Measurements from ENCODE around the gene GLCE. TPM values are rescaled to one million over a fixed set of nuclear protein-coding genes. Genes with fewer than 3 reads are reported as not detected.
"Not testable (repeated sequence)": the region's sequence is repeated elsewhere in the genome, so short reads cannot be mapped to it uniquely, and the experiment has no call there.

Gene GLCE
- total RNA-seq, 4 donors from 2014 or later: 5.9 to 18.8 (median 10.2) TPM

GRCh38 chr15:69298354-69298696 lies 137.9 kb downstream of the GLCE start:
- WGBS, 2 donors (ENCODE audit: low coverage in 1 of 2): 41% methylated on average over 3 of the region's 15 CpGs; no CpG with 5 or more reads in 1 of the 2 donors
- Histone ChIP-seq H3K27ac (no peak overlapping the region), H3K27me3 (peaks cover 74% of the 10 kb centered on the region), H3K36me3 (no peaks in the 10 kb centered on the region), H3K4me3 (peak overlapping the region in 1 of 2 donors; percentile 57), H3K9me3 (no peaks in the 10 kb centered on the region), H3K4me1 (peaks cover 0 to 13% (median 7%) of the 10 kb centered on the region in 3 donors)
- TF ChIP-seq POLR2AphosphoS5 (IDR thresholded peaks at IDR 0.05) (no peak), POLR2A (IDR thresholded peaks at IDR 0.05) (no peak), CTCF (IDR thresholded peaks at IDR 0.05) (no peak), EP300 (IDR thresholded peaks at IDR 0.05) (no peak)
- no peak for ATAC-seq

- H3K4me1 ChIP-seq: peaks cover 0 to 13% (median 7%) of the 10 kb centered on the region in 3 donors
- no peaks in the 10 kb centered on the region for H3K36me3 ChIP-seq
- H3K4me3 ChIP-seq: peak within 1 kb of the TSS; percentile 20 to 57
- peak; percentile 59 for ATAC-seq
- TF ChIP-seq EP300 (IDR thresholded peaks at IDR 0.05) (no peak), POLR2AphosphoS5 (IDR thresholded peaks at IDR 0.05) (no peak), POLR2A (IDR thresholded peaks at IDR 0.05) (no peak), CTCF (IDR thresholded peaks at IDR 0.05) (no peak)
- 0% methylated on average over 7 of the region's 74 CpGs; no CpG with 5 or more reads in 1 of the 2 donors for WGBS, 2 donors (ENCODE audit: low coverage in 1 of 2)
- no peaks in the 10 kb centered on the region for H3K9me3 ChIP-seq
- H3K27ac ChIP-seq: peak within 1 kb of the TSS in 1 of 4 donors; percentile 35
- peaks cover 79% of the 10 kb centered on the region for H3K27me3 ChIP-seq
These were observed 138.4 kb downstream of the GLCE start, which contains the start of gene PAQR5 for GRCh38 chr15:69298697-69299441. Gene PAQR5, plus strand, starts transcription at chr15:69298912. Its CDS starts 61,169 bp downstream, at chr15:69360081.

- H3K4me1 ChIP-seq: peaks cover 0 to 13% (median 7%) of the 10 kb centered on the region in 3 donors
- H3K4me3 ChIP-seq: peak overlapping the region in 1 of 2 donors; percentile 57
- no peak for ATAC-seq
- H3K27ac ChIP-seq: no peak overlapping the region
- H3K9me3 ChIP-seq: no peaks in the 10 kb centered on the region
- H3K27me3 ChIP-seq: peaks cover 79% of the 10 kb centered on the region
- TF ChIP-seq CTCF (IDR thresholded peaks at IDR 0.05): no peak
- no peak for TF ChIP-seq POLR2AphosphoS5 (IDR thresholded peaks at IDR 0.05)
- no peak for TF ChIP-seq POLR2A (IDR thresholded peaks at IDR 0.05)
- no peak for TF ChIP-seq EP300 (IDR thresholded peaks at IDR 0.05)
- no CpG with 5 or more reads among the region's 16 CpGs for WGBS, 2 donors (ENCODE audit: low coverage in 1 of 2)
- no peaks in the 10 kb centered on the region for H3K36me3 ChIP-seq
These were observed 139.0 kb downstream of the GLCE start for GRCh38 chr15:69299451-69299886.

GRCh38 chr15:69299943-69300588 lies 139.6 kb downstream of the GLCE start:
- H3K4me1 ChIP-seq: peaks cover 0 to 13% (median 7%) of the 10 kb centered on the region in 3 donors
- H3K36me3 ChIP-seq: no peaks in the 10 kb centered on the region
- no peak for ATAC-seq
- no peaks in the 10 kb centered on the region for H3K9me3 ChIP-seq
- no peak overlapping the region for H3K4me3 ChIP-seq
- 51 to 60% methylated on average over 6 to 7 of the region's 9 CpGs for WGBS, 2 donors (ENCODE audit: low coverage in 1 of 2)
- peaks cover 75% of the 10 kb centered on the region for H3K27me3 ChIP-seq
- H3K27ac ChIP-seq: no peak overlapping the region
- TF ChIP-seq POLR2AphosphoS5 (IDR thresholded peaks at IDR 0.05) (no peak), EP300 (IDR thresholded peaks at IDR 0.05) (no peak), CTCF (IDR thresholded peaks at IDR 0.05) (no peak), POLR2A (IDR thresholded peaks at IDR 0.05) (no peak)

GRCh38 chr15:69301101-69301500 lies 140.7 kb downstream of the GLCE start:
- H3K27me3 ChIP-seq: peaks cover 67% of the 10 kb centered on the region
- not testable (repeated sequence) for H3K36me3 ChIP-seq, H3K9me3 ChIP-seq, H3K4me3 ChIP-seq, ATAC-seq, H3K27ac ChIP-seq
- H3K4me1 ChIP-seq: peaks cover 0 to 13% (median 7%) of the 10 kb centered on the region in 3 donors
- WGBS, 2 donors (ENCODE audit: low coverage in 1 of 2): 86 to 90% methylated on average over 1 to 2 of the region's 8 CpGs

- peaks cover 61% of the 10 kb centered on the region for H3K27me3 ChIP-seq
- peaks cover 0 to 13% (median 7%) of the 10 kb centered on the region in 3 donors for H3K4me1 ChIP-seq
- H3K27ac ChIP-seq, H3K4me3 ChIP-seq, ATAC-seq, H3K36me3 ChIP-seq, H3K9me3 ChIP-seq: not testable (repeated sequence)
- 60 to 68% methylated on average over 1 to 3 of the region's 6 CpGs for whole genome bisulfite sequencing, 2 donors (ENCODE audit: low coverage in 1 of 2)
These were observed 141.7 kb downstream of the GLCE start for GRCh38 chr15:69302087-69302486.
